KMS-11 (cell line): Measurements from ENCODE around the gene ANKRD31.
"Not testable (repeated sequence)": the region's sequence is repeated elsewhere in the genome, so short reads cannot be mapped to it uniquely, and the experiment has no call there.

Experiments
- H2AFZ ChIP-seq: fragments of 200-600 bp; sonication (generic); 2 replicates; pipeline ENCODE4 v1.6.1; 2016; ENCODE audit warnings: antibody characterized with exemption, mixed run types, low read depth
- H3K27ac ChIP-seq: fragments of 200-600 bp; sonication (generic); 2 replicates; pipeline ENCODE4 v1.6.1; 2016; ENCODE audit warnings: mild to moderate bottlenecking, mixed run types
- H3K27me3 ChIP-seq: fragments of 200-600 bp; sonication (generic); 2 replicates; pipeline ENCODE4 v1.6.1; 2017; ENCODE audit warnings: mild to moderate bottlenecking, low read depth, mixed run types, moderate library complexity; ENCODE audit not compliant: insufficient read depth
- H3K36me3 ChIP-seq: fragments of 200-600 bp; sonication (generic); 2 replicates; pipeline ENCODE4 v1.6.1; 2017; ENCODE audit warnings: mild to moderate bottlenecking, mixed run types; ENCODE audit not compliant: insufficient read depth
- H3K4me1 ChIP-seq: fragments of 200-600 bp; sonication (generic); 2 replicates; pipeline ENCODE4 v1.6.1; 2016; ENCODE audit warnings: mild to moderate bottlenecking, low read depth, mixed run types; ENCODE audit not compliant: poor library complexity, severe bottlenecking
- H3K4me2 ChIP-seq: fragments of 200-600 bp; sonication (generic); 2 replicates; pipeline ENCODE4 v1.7.0; 2016; ENCODE audit warnings: mild to moderate bottlenecking, mixed run types
- H3K4me3 ChIP-seq: fragments of 200-600 bp; sonication (generic); IDR thresholded peaks from 2 replicates; pipeline ENCODE4 v1.6.1; 2017; ENCODE audit warnings: low read depth, low read length, mixed read lengths; ENCODE audit not compliant: insufficient read depth
- H3K79me2 ChIP-seq: fragments of 200-600 bp; sonication (generic); 2 replicates; pipeline ENCODE4 v1.6.1; 2016; ENCODE audit warnings: low read depth, mixed run types; ENCODE audit not compliant: insufficient read depth
- H3K9ac ChIP-seq: fragments of 200-600 bp; sonication (generic); 2 replicates; pipeline ENCODE4 v1.6.1; 2016; ENCODE audit warnings: mild to moderate bottlenecking, mixed run types
- H4K20me1 ChIP-seq: fragments of 200-600 bp; sonication (generic); 2 replicates; pipeline ENCODE4 v1.6.1; 2016; ENCODE audit warnings: mild to moderate bottlenecking, mixed run types; ENCODE audit not compliant: insufficient read depth
- CTCF ChIP-seq: fragments of 200-600 bp; sonication (generic); conservative IDR thresholded peaks from 2 replicates; pipeline ENCODE4 v1.6.1; 2017; ENCODE audit warnings: low read depth, mild to moderate bottlenecking, antibody characterized with exemption, low read length, moderate library complexity, mixed read lengths

Gene ANKRD31

GRCh38 chr5:75169516-75169915, 67.2 kb downstream of the ANKRD31 start:
- Histone ChIP-seq H4K20me1 (no peaks in the 10 kb centered on the region), H3K4me1 (no peaks in the 10 kb centered on the region), H3K9ac (no peak overlapping the region), H3K36me3 (no peaks in the 10 kb centered on the region), H3K4me3 (no peak overlapping the region), H3K79me2 (no peaks in the 10 kb centered on the region), H2AFZ (no peak overlapping the region), H3K27me3 (no peaks in the 10 kb centered on the region), H3K4me2 (no peak overlapping the region), H3K27ac (no peak overlapping the region)
- no peak for TF ChIP-seq CTCF

GRCh38 chr5:75168026-75168735, 68.5 kb downstream of the ANKRD31 start:
- Histone ChIP-seq H4K20me1 (no peaks in the 10 kb centered on the region), H2AFZ (no peak overlapping the region), H3K9ac (no peak overlapping the region), H3K4me3 (no peak overlapping the region), H3K27me3 (no peaks in the 10 kb centered on the region), H3K36me3 (no peaks in the 10 kb centered on the region), H3K4me2 (no peak overlapping the region), H3K79me2 (no peaks in the 10 kb centered on the region), H3K4me1 (no peaks in the 10 kb centered on the region), H3K27ac (no peak overlapping the region)
- no peak for TF ChIP-seq CTCF

- no peaks in the 10 kb centered on the region for H3K36me3 ChIP-seq
- H3K4me2 ChIP-seq, result no peak overlapping the region
- no peaks in the 10 kb centered on the region for H3K79me2 ChIP-seq
- H2AFZ ChIP-seq, result no peak overlapping the region
- no peaks in the 10 kb centered on the region for H3K27me3 ChIP-seq
- H4K20me1 ChIP-seq, result no peaks in the 10 kb centered on the region
- H3K27ac ChIP-seq, result no peak overlapping the region
- no peaks in the 10 kb centered on the region for H3K4me1 ChIP-seq
- no peak overlapping the region for H3K4me3 ChIP-seq
- no peak for TF ChIP-seq CTCF
- H3K9ac ChIP-seq, result no peak overlapping the region
These were observed 69.3 kb downstream of the ANKRD31 start for GRCh38 chr5:75167345-75167744.

DNA sequence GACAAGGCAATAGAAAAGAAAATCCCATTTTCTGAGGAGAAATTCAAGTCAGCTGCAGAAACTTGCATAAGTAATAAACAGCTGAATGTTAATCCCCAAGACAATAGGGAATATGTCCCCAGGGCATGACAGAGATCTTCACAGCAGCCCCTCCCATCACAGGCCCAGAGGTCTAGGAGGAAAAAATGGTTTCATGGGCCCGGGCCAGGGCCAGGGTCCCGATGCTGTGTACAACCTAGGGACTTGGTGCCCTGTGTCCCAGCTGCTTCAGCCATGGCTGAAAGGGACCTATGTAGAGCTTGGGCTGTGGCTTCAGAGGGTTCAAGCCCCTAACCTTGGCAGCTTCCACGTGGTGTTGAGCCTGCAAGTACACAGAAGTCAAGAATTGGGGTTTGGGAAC, 75.2 kb downstream of the ANKRD31 start:
- not testable (repeated sequence) for H2AFZ ChIP-seq, H3K79me2 ChIP-seq, H3K4me1 ChIP-seq, H3K27me3 ChIP-seq, H3K9ac ChIP-seq, H4K20me1 ChIP-seq, H3K4me2 ChIP-seq, H3K27ac ChIP-seq, H3K36me3 ChIP-seq, H3K4me3 ChIP-seq

- no peaks in the 10 kb centered on the region for H4K20me1 ChIP-seq
- no peak overlapping the region for H3K27ac ChIP-seq
- H3K36me3 ChIP-seq, result no peaks in the 10 kb centered on the region
- H3K4me2 ChIP-seq, result no peak overlapping the region
- no peak overlapping the region for H3K9ac ChIP-seq
- no peak overlapping the region for H3K4me3 ChIP-seq
- no peaks in the 10 kb centered on the region for H3K4me1 ChIP-seq
- no peaks in the 10 kb centered on the region for H3K27me3 ChIP-seq
- no peak overlapping the region for H2AFZ ChIP-seq
- TF ChIP-seq CTCF, result no peak
- no peaks in the 10 kb centered on the region for H3K79me2 ChIP-seq
These were observed 80.1 kb downstream of the ANKRD31 start for GRCh38 chr5:75156585-75156984.
